Activated gamma-delta T cell treated with anti-CD3 and anti-CD28 coated beads, Interleukin-2, amount 50 U/mL, for 16 hours (primary cell): Measurements from ENCODE around the gene SUPT5H.

Source experiments
- DNase-seq: peaks from one replicate; pipeline ENCODE4 v3.0.0-alpha.2; 2020; ENCODE audit warnings: low read depth

The SUPT5H gene

DNA sequence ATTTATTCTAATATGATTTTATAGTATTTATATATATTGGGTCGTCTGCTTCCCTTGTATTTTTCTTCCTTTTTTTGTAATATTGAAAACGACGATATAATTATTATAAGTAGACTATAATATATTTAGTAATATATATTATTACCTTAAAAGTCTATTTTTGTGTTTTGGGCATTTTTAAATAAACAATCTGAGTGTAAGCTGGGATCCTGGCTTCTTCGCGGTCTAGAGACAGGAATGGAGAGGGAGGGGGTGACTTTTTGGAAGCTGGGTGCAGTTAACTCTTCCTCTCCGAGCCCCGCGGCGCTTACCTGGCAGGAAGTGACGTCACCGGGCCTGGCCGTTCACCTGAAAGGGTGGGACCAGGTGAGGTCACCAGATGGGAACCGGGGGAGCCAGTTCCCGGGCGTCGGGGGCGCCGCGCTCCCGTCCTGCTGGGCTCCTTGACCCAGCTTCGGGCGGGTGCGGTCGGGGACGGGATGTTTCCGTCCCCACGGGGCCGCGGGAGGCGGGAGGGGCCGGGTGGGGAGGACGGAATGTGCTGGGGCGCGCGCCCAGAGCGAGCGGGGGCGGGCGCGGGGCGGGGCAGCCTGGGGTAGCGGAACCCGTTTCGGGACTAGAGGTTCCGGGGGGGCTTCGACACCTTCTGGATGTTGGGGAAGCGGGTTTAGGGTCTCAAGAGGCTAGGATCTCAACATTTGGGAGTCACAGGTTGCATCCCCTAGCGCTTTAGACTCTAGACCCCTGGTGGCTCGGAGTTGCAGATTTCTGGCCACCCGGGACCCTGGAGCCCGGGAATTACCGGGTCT is 36.0 kb upstream of the SUPT5H start:
- DNase-seq = peak; percentile 64

DNA sequence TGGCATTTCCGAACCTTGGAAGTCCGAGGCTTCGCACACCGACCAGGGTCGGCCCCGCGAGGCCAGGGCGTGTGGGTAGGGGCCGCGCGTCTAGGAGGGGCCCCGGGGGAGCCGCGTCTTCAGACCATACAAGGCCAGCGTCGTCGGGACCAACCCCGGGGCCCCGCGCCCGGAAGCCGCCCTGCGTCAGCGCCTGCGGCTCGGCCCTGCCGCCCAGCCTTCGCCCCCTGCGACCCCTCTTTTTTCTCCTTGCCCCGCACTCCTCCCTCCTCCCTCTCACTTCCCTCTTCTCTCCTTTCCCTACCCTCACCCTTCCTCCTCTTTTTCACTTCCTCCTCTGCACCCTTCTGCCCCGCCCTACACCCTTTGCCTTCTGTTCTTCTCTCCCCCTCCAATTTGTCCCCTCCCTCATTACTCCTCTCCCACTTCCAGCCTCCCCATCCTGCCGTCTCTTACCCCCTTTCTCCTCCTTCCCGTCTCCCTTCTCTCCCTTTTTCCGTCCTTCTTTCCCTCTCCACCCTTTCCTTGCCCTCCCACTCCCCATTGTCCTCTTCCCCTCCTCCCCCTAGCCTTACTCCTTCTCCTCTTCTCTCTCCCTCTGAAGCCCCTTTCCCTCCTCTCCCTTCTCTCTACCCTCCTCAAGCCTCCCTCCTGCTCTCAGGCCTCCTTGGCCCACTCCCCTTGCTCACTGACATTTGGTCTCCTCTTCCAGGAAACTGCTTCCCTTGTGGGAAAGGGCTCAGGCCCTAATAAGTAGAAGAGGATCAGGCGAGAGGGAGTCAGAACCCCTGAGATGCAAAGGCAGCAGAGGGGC is 35.2 kb upstream of the SUPT5H start:
- peak; percentile 51 for DNase-seq

DNA sequence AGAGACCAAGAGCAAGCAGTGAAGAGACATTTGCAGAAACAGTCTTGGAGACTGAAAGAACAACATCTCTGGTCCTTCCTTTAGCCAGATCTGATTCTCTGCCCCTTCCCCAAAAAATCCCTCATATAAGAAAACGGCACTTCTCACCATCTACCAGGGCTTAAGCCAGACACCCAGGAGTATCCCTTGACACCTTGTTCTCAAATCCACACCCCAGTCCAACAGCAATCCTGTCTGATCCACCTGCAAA is 34.6 kb upstream of the SUPT5H start:
- DNase-seq = no peak

DNA sequence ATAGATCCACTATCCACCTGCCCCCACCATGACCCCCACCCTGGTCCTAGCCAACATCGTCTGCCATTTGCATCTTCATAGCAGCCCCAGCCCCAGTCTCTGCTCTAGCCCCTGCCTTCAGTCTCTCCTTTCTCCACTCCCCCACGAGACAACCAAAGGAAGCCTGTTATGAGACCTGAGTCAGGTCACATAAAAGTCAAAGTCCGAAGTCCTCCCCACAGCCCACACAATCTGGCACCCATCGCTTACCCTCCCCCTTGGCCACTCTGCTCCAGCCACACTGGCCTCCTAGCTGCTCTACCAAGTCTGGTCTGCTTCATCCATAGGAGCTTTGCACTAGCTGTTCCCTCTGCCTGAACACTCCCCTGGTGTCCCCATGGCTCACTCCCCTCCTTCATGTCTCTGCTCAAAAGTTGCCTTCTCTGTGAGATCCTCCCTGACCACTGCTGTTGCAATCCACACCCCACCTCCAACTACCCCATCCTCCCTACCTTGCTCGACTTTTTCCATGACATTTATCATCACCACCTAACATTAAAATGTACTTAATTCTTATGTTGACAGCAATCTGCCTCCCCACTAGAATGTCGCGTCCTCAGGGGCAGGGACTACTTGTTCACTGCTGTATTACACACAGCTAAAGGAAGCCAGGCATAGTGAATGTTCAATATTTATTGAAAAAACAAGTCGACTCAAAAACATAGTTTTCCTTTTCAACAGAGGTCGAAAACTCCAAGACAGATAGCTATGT is 34.1 kb upstream of the SUPT5H start:
- no peak for DNase-seq

DNA sequence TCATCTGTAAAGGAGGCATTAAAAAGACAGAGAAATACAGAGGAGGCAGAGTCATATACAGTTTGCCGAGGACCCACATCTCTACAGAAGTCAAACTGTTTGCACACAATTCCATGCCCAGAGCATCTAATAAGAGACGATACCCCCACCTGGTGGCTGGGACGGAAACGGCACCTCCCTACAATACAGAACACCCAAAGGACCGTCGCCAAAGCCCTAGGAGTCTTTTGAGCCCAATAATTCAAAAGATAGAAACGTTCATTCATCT is 33.6 kb upstream of the SUPT5H start:
- DNase-seq = peak; percentile 85

DNA sequence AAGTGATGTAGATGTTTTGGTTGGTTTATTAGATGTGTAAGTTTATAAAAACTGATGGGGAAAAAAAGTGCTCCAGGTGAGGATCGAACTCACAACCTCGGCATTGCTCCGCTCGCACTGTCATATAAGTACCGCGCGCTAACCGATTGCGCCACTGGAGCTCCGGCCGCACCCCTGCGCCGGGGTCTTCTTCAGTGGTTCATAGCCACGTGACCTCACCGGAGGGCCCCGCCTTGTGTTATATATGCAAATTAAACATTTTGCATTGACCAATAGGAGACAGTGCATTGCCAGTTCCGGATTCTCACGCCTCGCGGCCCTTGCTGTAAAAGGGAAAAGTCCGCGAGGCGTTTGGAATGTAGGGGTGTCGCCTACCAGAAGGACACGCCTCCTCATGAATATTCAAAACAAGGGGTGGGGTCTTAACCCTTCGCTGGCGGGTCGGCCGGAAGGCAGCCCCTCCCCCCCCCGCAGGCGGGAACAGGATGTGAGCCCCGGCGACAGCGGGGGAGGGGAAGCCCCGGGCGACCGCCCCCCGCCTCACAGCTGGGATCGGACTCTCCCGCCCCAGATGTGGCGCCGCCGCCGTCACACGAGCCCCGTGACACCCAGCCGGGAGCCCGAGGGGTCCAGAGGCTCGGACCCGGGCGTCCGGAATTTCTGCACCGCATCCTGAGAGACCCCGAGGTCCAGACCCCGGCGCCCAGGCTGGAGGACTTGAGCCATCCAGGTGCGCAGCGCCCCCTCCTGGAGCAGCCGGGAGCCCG is 33.1 kb upstream of the SUPT5H start, which contains the start of gene PLEKHG2:
Gene PLEKHG2, plus strand, starts transcription at position 570 of the 767 bp plus-strand sequence. CDS start 1,418 bp downstream, outside the sequence.
- peak; percentile 97 for DNase-seq

DNA sequence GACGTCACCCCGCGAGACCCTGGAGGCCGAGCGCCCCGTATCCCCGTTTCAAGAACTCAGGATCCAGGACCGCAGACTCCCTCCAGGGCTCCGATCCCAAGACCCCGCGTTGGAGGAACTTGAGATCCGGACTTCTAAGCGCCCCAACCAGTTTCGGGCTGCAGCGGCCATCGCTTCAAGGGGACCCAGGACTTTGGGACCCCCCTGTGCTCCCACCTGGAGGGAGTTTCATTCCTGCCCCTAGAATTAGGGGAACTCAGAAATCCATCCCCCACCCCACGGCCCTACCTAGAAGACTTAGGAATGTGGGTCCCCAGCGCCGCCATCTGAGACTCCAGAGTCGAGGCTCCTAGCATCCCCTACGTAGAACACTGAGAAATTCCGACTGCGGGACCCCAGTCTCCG is 32.5 kb upstream of the SUPT5H start:
- no peak for DNase-seq

DNA sequence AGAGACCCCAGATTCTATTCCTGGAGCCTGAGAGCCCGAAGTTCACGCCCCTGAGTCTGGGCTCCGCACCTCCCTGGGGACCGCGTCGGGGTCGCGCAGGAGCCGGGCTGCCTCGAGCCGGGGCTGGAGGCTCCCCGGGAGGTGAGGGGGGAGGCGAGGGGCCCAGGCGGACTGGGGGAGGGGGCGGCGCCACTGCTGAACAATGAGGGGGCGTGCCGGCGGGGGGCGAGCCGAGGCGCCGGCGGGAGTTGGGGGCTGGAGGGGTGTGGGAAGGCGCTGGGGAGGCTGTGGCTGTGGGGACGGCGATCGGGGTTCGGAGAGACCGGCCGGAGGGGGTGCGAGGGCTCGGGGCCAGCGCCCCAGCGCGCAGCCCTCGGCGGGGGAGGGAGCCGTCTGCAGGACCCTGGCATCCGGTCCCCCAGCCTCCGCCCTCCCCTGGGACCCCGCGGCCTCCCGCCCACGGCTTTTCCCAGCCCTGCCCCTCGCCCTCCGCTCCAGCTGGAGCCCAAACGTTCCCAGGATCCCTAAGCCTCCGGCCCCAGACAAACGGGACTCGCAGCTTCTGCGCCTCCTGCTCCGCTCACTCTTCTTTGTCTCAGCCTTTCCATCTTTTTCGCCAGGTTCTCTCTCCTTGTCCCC is 32.0 kb upstream of the SUPT5H start:
- no peak for DNase-seq

DNA sequence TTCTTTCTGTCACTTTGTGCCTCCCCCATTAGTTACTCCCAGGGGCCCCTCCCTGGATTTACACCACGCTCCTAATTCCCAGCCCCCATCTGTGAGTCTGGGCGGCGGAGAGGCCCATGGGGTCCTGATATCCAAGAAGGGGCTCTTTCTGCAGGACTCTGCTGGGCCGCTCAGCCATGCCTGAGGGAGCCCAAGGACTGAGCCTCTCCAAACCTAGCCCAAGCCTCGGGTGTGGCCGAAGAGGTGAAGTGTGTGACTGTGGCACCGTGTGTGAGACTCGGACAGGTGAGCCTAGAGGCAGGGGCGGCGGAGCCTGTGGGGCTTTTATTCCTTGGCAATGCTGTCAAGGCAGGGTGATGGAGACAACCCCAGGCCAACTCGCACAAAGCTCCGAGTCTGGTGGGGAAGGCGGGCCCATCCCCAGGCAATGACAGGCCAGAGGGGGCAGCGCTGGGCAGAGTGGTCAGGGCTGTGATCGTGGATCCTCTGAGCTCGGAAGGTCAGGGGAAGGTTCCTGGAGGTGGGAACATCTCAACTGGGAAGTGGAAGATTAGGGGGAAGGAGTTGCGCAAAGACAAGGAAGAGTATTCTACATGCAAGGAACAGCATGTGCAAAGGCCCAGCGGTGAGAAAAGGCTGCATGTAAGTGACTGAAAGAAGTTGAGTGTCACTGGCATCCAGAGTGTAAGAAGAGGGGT is 31.3 kb upstream of the SUPT5H start:
- DNase-seq = no peak

DNA sequence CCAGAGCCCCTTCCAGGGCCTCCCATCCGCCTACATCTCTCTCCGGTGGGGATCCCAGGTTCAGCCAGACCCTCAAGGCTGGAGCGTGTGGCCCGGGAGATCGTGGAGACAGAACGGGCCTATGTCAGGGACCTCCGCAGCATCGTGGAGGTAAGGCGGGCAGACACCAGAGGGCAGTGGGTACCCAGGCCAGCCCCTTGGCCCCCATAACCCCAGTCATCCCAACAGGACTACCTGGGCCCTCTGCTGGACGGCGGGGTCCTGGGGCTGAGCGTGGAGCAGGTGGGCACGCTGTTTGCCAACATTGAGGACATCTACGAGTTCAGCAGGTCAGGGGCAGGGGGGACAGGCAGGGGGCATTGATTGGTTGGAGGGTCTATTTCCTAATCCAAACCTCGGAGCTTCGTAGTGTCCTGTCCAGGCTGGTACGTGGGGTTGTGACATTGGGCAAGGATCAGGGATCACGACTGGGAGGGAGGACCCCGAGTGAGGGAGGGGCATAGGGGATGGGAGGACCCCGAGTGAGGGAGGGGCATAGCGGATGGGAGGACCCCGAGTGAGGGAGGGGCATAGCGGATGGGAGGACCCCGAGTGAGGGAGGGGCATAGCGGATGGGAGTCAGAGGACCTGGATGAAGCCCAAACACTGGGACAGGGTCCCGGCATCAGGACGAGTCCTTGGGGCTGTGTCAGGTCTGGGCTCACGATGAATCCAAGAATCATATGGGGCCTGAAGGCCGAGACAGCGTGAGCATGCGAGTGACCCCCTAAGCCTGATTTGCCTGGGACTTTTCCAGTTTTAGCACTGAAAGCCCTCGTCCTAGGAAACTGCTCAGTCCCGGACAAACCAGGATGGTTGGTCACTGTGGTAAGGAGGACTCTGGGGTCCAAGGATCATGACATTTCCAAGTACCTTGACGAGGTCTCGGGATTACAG is 30.0 kb upstream of the SUPT5H start:
- DNase-seq = no peak

DNA sequence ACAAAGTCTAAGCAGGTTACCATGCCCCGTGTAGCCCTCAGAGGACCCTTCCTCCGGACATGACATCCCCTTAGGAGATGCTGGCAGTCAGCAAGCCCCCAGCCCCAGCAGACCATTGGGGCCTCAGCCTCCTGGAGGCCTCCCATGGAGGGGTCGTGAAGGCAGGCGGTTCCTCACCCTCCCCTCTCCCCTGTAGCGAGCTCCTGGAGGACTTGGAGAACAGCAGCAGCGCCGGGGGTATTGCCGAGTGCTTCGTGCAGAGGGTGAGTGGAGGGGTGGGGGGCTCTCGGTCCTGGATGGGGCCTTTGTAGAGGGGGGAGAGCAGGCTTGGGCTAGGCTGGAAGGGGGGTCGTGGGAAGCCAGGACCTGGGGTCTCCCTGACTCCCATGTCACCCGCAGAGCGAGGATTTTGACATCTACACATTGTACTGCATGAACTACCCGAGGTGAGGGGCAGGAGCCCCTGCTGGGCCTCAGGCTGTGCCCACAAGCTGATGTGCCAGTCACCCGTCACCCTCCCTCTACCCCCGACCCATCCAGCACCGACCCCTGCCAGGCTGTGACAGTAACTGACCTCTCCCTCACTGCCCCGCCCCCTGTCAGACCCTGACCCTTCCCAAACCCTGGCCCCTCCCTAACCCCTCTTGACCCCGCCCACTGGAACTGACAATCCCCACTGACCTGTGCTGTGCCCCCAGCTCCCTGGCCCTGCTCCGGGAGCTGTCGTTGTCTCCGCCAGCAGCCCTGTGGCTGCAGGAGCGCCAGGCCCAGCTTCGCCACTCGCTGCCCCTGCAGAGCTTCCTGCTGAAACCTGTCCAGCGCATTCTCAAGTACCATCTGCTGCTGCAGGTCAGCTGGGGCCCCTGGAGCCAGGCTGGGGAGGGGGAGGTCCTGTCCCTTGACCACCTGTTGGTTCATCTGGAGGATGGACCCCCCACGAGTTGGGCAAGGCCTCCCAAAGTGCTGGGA is 28.9 kb upstream of the SUPT5H start:
- no peak for DNase-seq

DNA sequence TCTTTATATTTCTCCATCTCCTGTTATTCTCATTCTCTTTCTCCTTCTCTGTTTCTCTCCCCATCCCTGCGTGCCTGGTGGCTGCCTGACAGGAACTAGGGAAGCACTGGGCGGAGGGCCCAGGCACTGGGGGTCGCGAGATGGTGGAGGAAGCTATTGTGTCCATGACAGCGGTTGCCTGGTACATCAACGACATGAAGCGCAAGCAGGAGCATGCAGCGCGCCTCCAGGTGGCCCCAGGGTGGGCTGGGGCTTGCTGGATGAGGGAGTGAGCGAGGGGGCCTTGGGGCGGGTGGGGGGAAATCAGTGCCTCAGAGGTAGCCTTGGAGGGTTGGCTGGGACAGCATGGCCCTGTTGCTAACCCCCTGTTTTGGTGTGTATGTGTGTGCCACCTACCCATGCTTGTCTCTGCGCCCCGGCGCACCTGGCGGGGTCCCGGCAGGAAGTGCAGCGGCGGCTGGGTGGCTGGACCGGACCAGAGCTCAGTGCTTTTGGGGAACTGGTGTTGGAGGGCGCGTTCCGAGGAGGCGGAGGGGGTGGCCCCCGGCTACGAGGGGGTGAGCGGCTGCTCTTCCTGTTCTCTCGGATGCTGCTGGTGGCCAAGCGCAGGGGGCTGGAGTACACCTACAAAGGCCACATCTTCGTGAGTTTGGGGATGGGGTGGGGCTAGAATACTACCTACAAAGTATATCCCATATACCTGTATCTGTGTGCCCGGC is 27.8 kb upstream of the SUPT5H start:
- no peak for DNase-seq

DNA sequence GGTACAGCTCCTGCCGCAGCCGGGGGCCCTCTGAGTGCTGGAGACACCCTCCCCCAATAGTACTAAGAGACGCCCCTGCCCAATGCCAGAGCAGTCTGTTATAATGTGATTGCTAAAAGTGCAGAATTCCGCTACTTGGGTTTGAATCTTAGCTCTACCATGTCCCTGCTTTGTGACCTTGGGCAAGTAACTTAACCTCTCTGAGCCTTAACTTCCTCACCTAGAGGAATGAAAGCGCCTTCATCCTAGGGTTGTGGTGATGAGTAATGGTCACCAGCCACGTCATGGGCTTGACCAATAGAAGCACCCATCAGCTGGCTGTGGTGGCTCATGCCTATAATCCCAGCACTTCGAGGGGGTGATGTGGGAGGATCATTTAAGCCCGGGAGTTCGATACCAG is 26.4 kb upstream of the SUPT5H start:
- DNase-seq = no peak

DNA sequence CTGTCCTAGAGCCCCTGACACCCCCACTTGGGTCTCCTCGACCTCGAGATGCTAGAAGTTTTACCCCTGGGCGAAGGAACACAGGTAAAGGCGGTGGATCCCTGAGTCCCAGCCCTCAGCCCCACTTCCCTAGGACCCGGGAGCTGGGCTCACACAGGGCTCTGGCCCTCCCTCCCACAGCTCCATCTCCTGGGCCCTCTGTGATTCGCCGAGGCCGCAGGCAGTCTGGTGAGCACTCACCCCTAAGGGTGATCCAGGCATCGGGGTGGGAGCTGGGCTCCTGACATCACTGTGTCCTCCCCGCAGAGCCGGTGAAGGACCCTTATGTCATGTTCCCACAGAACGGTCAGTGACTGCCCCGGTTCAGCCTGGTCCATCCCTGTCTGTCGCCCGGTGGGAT is 24.6 kb upstream of the SUPT5H start:
- no peak for DNase-seq

DNA sequence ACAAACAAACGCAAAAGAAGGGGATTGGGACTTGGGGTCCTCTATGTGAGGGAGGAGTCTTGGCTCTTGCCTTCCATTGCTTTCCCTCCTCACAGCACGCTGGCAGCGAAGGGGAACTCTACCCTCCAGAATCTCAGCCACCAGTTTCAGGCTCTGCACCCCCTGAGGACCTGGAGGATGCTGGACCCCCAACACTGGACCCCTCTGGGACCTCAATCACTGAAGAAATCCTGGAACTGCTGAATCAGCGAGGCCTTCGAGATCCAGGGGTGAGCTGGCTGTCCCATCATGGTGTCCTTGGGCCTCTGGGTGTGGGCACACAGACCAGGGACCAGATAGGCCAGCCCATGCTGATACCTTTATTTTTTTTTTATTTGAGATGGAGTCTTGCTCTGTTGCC is 23.4 kb upstream of the SUPT5H start:
- DNase-seq = no peak

DNA sequence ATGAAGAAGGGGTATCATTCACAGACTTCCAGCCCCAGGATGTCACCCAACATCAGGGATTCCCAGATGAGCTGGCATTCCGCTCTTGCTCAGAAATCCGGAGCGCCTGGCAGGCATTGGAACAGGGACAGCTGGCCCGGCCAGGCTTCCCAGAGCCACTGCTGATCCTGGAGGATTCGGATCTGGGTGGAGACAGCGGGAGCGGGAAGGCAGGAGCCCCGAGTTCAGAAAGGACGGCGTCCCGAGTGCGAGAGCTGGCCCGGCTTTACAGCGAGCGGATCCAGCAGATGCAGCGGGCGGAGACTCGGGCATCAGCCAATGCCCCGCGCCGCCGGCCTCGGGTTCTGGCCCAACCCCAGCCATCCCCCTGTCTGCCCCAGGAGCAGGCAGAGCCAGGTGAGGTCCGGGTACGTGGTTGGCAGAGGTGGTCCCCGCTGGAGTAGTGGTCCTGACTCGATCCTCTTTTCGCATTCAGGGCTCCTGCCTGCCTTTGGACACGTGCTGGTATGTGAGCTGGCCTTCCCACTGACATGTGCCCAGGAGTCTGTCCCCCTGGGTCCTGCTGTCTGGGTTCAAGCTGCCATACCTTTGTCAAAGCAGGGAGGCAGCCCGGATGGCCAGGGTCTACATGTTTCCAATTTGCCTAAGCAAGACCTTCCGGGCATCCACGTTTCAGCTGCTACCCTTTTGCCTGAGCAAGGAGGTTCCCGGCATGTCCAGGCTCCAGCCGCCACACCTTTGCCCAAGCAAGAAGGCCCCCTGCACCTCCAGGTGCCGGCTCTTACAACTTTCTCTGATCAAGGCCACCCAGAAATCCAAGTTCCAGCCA is 21.9 kb upstream of the SUPT5H start:
- no peak for DNase-seq

DNA sequence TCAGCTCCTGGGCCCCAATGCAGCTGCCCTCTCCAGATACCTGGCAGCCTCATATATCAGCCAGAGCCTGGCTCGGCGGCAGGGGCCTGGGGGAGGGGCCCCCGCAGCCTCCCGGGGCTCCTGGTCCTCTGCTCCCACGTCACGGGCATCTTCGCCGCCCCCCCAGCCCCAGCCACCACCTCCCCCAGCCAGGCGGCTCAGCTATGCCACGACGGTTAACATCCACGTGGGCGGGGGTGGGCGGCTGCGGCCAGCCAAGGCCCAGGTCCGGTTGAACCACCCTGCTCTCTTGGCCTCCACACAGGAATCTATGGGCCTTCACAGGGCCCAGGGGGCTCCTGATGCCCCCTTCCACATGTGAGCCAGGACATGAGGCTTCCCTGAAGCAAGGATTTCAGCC is 20.4 kb upstream of the SUPT5H start:
- DNase-seq = no peak
